Loucy (cell line): Measurements from ENCODE around the gene NOX4.
A peak's percentile ranks its signal among the peaks of the same experiment; 100 is the strongest.

ENCODE experiments used
- EZH2phosphoT487 ChIP-seq: fragments of 200-600 bp; IDR thresholded peaks from 2 replicates; pipeline ENCODE4 v1.6.1; 2018; ENCODE audit warnings: antibody characterized with exemption, mild to moderate bottlenecking, moderate library complexity, borderline replicate concordance
- TF ChIP-seq, protein P1 (sequence below): fragments of 200-600 bp; sonication (generic); conservative IDR thresholded peaks from 2 replicates; pipeline ENCODE4 v1.5.1; 2014; ENCODE audit warnings: mild to moderate bottlenecking, antibody characterized with exemption, low read length

GRCh38 chr11:89405629-89406028 is 85.5 kb downstream of the NOX4 start:
- TF ChIP-seq, protein P1, sequence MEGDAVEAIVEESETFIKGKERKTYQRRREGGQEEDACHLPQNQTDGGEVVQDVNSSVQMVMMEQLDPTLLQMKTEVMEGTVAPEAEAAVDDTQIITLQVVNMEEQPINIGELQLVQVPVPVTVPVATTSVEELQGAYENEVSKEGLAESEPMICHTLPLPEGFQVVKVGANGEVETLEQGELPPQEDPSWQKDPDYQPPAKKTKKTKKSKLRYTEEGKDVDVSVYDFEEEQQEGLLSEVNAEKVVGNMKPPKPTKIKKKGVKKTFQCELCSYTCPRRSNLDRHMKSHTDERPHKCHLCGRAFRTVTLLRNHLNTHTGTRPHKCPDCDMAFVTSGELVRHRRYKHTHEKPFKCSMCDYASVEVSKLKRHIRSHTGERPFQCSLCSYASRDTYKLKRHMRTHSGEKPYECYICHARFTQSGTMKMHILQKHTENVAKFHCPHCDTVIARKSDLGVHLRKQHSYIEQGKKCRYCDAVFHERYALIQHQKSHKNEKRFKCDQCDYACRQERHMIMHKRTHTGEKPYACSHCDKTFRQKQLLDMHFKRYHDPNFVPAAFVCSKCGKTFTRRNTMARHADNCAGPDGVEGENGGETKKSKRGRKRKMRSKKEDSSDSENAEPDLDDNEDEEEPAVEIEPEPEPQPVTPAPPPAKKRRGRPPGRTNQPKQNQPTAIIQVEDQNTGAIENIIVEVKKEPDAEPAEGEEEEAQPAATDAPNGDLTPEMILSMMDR, result peak; percentile 38
- TF ChIP-seq EZH2phosphoT487, result no peak
